GM19397 (cell line): ENCODE data around the gene MTSS2.
"Not testable (repeated sequence)": the region's sequence is repeated elsewhere in the genome, so short reads cannot be mapped to it uniquely, and the experiment has no call there.

Experiments
- ATAC-seq: cut with Tn5 transposase; IDR thresholded peaks from one replicate; pipeline ENCODE4 v1.9.1; 2021; ENCODE audit warnings: mild to moderate bottlenecking, moderate library complexity; ENCODE audit not compliant: unreplicated experiment

Gene MTSS2

GRCh38 chr16:70676675-70677498, 9.0 kb downstream of the MTSS2 start:
- no peak for ATAC-seq

DNA sequence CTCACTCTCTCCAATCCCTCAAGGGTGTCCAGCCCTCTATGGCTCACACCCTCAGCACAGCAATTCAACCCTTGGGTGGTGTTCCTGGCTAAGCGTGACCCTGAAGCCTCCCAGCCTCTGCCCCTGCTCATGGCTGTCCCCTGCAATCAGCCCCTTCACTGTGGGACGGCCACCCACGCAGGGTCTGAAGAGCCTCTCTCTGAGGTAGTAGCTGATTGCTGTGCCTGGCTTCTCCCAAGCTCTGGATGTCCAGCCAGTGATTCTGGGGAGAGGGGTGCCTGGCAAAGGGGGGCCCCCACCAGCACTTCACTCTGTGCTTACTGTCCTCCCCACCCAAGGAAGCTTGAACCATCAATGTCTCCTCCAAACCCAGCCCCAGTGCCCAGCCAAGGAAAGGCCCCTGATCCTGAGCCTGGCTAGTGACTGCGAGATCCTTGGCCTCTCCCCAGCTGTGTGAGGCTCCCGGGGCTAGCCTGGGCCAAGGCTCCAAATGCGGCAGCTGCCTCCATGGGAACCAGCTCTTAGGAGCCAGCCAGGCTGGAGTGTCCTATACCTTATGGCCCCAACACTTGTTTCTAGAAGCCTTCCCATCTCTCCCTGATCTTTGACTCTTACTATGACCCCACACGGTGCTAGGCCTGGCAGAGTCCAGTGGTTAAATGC, 9.9 kb downstream of the MTSS2 start:
- ATAC-seq, result no peak

GRCh38 chr16:70674221-70675014, 11.4 kb downstream of the MTSS2 start:
- ATAC-seq, result no peak

- ATAC-seq, result not testable (repeated sequence)
Measured at GRCh38 chr16:70670938-70671337, 14.9 kb downstream of the MTSS2 start.

GRCh38 chr16:70670175-70670574, 15.7 kb downstream of the MTSS2 start:
- no peak for ATAC-seq

- ATAC-seq, result no peak
Measured at GRCh38 chr16:70665806-70666735, 19.8 kb downstream of the MTSS2 start.

GRCh38 chr16:70665113-70665694, 20.6 kb downstream of the MTSS2 start:
- no peak for ATAC-seq

GRCh38 chr16:70664325-70665112, 21.3 kb downstream of the MTSS2 start:
- no peak for ATAC-seq

DNA sequence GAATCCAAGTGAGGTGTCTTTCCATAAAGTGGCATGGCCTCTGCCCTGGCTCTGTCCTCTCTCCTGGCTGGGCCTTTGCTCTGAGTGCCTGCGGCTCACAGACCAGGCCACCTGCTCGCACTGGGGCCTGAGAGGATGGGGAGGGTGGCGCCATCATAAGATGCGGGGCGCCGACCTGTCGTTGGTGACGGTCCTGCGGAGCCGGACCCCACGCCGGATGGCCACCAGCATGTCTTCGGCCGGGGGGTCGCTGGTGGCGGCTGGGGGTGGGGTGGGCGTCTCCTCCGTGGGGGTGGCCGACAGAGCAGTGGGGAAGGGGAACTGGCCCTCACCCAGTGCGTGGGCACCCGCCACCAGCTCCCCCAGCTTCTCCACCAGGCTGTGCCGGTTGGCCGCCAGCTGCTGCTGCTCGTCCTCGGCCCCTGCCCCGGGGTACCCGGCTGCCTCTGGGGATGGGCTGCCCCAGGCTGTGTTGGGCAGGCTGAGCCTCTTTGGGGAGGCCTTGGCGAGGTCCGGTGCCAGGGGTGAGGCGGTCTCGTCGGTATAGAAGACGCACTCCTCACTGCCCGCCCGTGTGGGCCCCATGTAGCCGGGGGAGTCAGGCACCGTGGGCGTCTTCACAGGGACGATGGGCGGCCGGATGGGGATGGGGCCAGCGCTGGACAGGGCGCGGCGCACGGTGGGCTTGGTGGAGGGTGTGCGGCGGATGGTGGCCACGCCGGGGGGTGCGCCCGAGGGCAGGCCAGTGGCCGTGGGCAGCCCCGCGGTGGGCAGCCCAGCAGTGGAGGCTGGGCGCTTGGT, 22.1 kb downstream of the MTSS2 start:
- no peak for ATAC-seq

GRCh38 chr16:70662991-70663523, 22.8 kb downstream of the MTSS2 start:
- ATAC-seq, result no peak

DNA sequence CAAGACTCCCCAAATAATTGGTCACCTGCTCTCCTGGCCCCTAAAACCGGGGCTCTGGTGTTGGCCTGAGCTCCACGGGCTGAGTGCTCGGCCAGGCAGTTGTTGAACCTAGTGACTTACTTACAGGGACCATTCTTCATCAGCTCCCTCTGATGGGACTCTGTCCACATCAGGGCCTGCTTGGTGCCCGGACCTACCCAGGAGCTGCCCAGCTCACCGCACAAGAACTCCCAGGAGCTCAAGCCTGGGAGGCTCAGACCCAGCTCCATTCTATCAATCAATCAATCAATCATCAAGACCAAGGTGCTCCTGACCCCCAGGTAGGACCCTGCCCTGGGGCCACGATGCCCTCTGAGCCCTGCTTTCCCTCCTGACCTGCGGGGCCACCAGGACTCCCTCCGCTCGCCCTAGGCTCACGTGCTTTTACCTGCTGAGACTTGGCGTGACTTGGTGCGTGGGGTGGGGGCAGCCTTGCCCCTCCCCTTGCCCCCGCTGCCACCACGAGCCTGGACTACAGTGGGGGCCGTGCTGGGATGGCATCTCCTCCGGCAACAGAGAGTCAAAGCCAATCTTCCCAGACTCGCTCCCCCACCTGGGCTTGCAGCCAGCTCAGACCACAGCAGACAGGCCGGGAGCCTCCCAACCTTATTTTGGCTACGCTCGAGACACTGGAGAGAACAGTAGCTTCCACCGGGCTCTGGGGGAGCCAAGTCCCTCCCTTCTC, 23.8 kb downstream of the MTSS2 start:
- ATAC-seq, result no peak

DNA sequence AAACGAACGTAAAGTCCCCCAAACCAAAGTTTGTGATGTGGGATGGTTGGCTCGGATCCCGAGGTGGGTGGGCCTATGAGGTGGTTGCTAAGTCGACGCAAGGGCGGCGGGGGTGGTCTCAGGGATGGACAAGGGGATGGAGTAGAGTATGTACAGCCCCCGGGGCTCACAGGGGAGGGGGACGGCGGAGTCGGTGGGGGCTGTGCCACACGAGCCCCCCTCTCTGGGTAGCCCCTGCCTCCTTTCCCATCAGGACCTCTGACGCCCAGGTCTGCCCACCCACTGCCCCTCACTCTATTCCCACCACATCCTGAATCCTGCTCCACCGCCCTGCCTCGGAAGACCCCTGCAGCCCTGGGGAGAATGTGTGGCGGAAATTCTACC, 24.3 kb downstream of the MTSS2 start:
- ATAC-seq, result no peak

- no peak for ATAC-seq
Measured at GRCh38 chr16:70660672-70661350, 25.0 kb downstream of the MTSS2 start.

DNA sequence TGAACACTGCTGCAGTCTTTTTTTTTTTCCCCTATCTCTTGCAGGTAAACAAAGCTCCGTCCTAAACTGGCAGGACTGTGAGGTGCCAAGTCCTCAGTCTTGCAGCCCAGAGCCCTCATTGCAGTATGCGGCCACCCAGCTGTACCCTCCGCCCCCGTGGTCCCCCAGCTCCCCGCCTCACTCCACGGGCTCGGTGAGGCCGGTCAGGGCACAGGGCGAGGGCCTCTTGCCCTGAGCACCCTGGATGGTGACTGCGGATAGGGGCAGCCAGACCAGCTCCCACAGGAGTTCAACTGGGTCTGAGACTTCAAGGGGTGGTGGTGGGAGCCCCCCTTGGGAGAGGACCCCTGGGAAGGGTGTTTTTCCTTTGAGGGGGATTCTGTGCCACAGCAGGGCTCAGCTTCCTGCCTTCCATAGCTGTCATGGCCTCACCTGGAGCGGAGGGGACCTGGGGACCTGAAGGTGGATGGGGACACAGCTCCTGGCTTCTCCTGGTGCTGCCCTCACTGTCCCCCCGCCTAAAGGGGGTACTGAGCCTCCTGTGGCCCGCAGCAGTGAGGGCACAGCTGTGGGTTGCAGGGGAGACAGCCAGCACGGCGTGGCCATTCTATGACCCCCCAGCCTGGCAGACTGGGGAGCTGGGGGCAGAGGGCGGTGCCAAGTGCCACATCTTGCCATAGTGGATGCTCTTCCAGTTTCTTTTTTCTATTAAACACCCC, 25.7 kb downstream of the MTSS2 start:
- ATAC-seq, result no peak

GRCh38 chr16:70659546-70659945, 26.3 kb downstream of the MTSS2 start:
- no peak for ATAC-seq

DNA sequence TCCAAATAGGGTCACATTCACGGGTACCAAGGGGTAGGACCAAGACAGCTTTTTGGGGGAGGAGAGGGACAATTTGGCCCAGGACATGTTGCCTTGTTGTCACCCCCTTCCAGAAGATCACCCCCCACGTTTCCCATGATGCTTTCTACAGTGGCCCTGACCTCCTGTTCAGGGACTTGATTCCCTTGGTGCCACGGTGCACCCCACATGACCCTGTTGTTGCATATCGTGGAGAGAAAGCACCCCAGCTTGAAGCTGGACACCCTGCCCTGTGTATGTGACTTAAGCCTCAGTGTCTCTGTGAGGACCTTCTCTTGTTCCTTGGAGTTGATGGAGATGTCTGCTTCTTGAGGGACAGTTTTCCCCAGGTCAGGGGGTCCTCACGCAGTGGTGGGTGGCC, 26.9 kb downstream of the MTSS2 start:
- no peak for ATAC-seq
